GM12892 (cell line): ENCODE measurements around the gene CCDC70.

Source experiments
- POLR2A ChIP-seq: IDR thresholded peaks from 2 replicates; pipeline ENCODE4 v1.6.1; 2011; ENCODE audit warnings: low read depth, low read length, control low read depth
- POLR2AphosphoS5 ChIP-seq: IDR thresholded peaks from 2 replicates; pipeline ENCODE4 v1.6.1; 2011; ENCODE audit warnings: low read depth, low read length, control low read depth
- TAF1 ChIP-seq: IDR thresholded peaks from 2 replicates; pipeline ENCODE4 v1.6.1; 2011; ENCODE audit warnings: low read depth, mild to moderate bottlenecking, control low read depth, low read length, borderline replicate concordance

GRCh38 chr13:51912091-51912490, 50.3 kb downstream of the CCDC70 start:
- TF ChIP-seq POLR2A: no peak
- TF ChIP-seq POLR2AphosphoS5: no peak
- TF ChIP-seq TAF1: no peak
